Measurements from ENCODE around the gene PRSS27. TPM values are rescaled to one million over a fixed set of nuclear protein-coding genes. Genes with fewer than 3 reads are reported as not detected.

PRSS27 gene
- total and polyA plus RNA-seq, 2 of the 8 experiments (the other 6 are each of a cell fraction or from before 2014, with no cell fraction given) = 1.3 to 7.5 TPM

GRCh38 chr16:2705351-2705750 lies 14.7 kb downstream of the PRSS27 start:
- H3K9me3 ChIP-seq (ENCODE audit: insufficient read depth in 2 of 2, low read depth in 1 of 2, low read length in 1 of 2) = no peaks in the 10 kb centered on the region
- no peak overlapping the region for H2BK20ac ChIP-seq (ENCODE audit: low read length)
- H3K23me2 ChIP-seq (ENCODE audit: low read depth, low read length) = no peaks in the 10 kb centered on the region
- H2BK5ac ChIP-seq (ENCODE audit: low read depth, low read length) = no peak overlapping the region
- no peaks in the 10 kb centered on the region for H3K79me1 ChIP-seq (ENCODE audit: low read depth, low read length)
- no peak overlapping the region for H2AK5ac ChIP-seq (ENCODE audit: low read depth, low read length)
- H3K4me3 ChIP-seq (ENCODE audit: extremely low read depth in 1 of 4, insufficient read depth in 2 of 4, low read depth in 3 of 4, low read length in 4 of 4) = no peak overlapping the region
- H3K36me3 ChIP-seq (ENCODE audit: control insufficient read depth in 2 of 4, insufficient read depth in 4 of 4, low read length in 3 of 4) = peaks cover 4 to 23% (median 14%) of the 10 kb centered on the region in 4 experiments; a peak in 5 of 8 replicates
- no peak overlapping the region for H2BK120ac ChIP-seq (replicated peaks; ENCODE audit: low read depth, low read length)
- FAIRE-seq (no peak), DNase-seq (ENCODE audit: low read depth in 1 of 2, low spot score in 2 of 2) (no peak)
- CTCF ChIA-PET (ENCODE audit: partially characterized antibody) = interaction anchor here (1.4 kb wide), 1 partner anchor 66 kb away, joined by 3 read pairs; no protein-coding TSS in a partner anchor
- no peak overlapping the region for H3K4me2 ChIP-seq (ENCODE audit: insufficient read depth in 1 of 2, low read depth in 2 of 2, low read length in 2 of 2)
- no peaks in the 10 kb centered on the region for H3K4me1 ChIP-seq (replicated peaks in 1 of 4; ENCODE audit: control insufficient read depth in 3 of 4, insufficient read depth in 4 of 4, low read length in 3 of 4)
- no peak overlapping the region for H3K4ac ChIP-seq (replicated peaks; ENCODE audit: insufficient read length, low read depth, low read length)
- H2AFZ ChIP-seq (ENCODE audit: low read length) = no peak overlapping the region
- H2BK12ac ChIP-seq (ENCODE audit: low read depth, low read length) = no peak overlapping the region
- no peak overlapping the region for H3K27ac ChIP-seq (ENCODE audit: low read depth, low read length)
- no peak overlapping the region for H4K5ac ChIP-seq (ENCODE audit: insufficient read length, low read depth, low read length)
- TF ChIP-seq CBX5 (IDR thresholded peaks at IDR 0.05; ENCODE audit: low read depth, low read length) = no peak
- no peak for TF ChIP-seq EP300 (IDR thresholded peaks at IDR 0.05; ENCODE audit: borderline replicate concordance in 1 of 2, low read depth in 2 of 2, low read length in 2 of 2)
- no peak for TF ChIP-seq SP1 (IDR thresholded peaks at IDR 0.05; ENCODE audit: low read depth, low read length)
- TF ChIP-seq BRCA1 (IDR thresholded peaks at IDR 0.05; ENCODE audit: low read depth, low read length) = no peak
- TF ChIP-seq KDM4A (IDR thresholded peaks at IDR 0.05; ENCODE audit: low read depth, low read length, severe bottlenecking) = no peak
- TF ChIP-seq BACH1 (IDR thresholded peaks at IDR 0.05; ENCODE audit: low read length) = no peak
- no peak for TF ChIP-seq SAP30 (IDR thresholded peaks at IDR 0.05; ENCODE audit: insufficient read depth, insufficient replicate concordance, low read length)
- TF ChIP-seq KDM1A (IDR thresholded peaks at IDR 0.05; ENCODE audit: borderline replicate concordance, low read length) = no peak
- TF ChIP-seq KDM5A (IDR thresholded peaks at IDR 0.05; ENCODE audit: low read length) = no peak
- no peak for TF ChIP-seq ATF2 (IDR thresholded peaks at IDR 0.05; ENCODE audit: low read length)
- TF ChIP-seq NRF1 (IDR thresholded peaks at IDR 0.05; ENCODE audit: low read depth, low read length) = no peak
- no peak for TF ChIP-seq CEBPB (IDR thresholded peaks at IDR 0.05; ENCODE audit: low read depth, low read length)
- H2BK15ac ChIP-seq (ENCODE audit: low read length) = no peak overlapping the region
- peaks cover 4 to 20% of the 10 kb centered on the region in 2 experiments for H4K20me1 ChIP-seq (replicated peaks in 1 of 2; ENCODE audit: control insufficient read depth in 1 of 2, insufficient read depth in 2 of 2, low read length in 2 of 2)
- no peak overlapping the region for H3K18ac ChIP-seq (ENCODE audit: extremely low read depth, low read length)
- no peak overlapping the region for H3K14ac ChIP-seq (ENCODE audit: insufficient read length)
- POLR2A ChIA-PET (ENCODE audit: partially characterized antibody) = interaction anchor here (0.6 to 1.0 kb wide), 2 partner anchors 9 to 214 kb away, joined by 3 read pairs; no protein-coding TSS in a partner anchor
- H3K79me2 ChIP-seq (ENCODE audit: control insufficient read depth in 1 of 2, insufficient read depth in 2 of 2, low read length in 2 of 2) = no peaks in the 10 kb centered on the region
- H3K27me3 ChIP-seq (replicated peaks in 1 of 4; ENCODE audit: control insufficient read depth in 3 of 4, extremely low read depth in 1 of 4, insufficient read depth in 3 of 4, low read length in 3 of 4) = no peaks in the 10 kb centered on the region
- no peak overlapping the region for H4K91ac ChIP-seq (replicated peaks; ENCODE audit: insufficient read length, low read length)
- H3K23ac ChIP-seq (ENCODE audit: insufficient read length) = no peak overlapping the region
- no peak overlapping the region; the same call in 1 of the 2 replicates for H4K8ac ChIP-seq (ENCODE audit: extremely low read depth, insufficient read depth, low read length)
- 88% methylated on average over 10 of the region's 10 CpGs; no CpG with 5 or more reads in 1 of the 2 experiments for WGBS, 2 experiments (ENCODE audit: extremely low coverage in 1 of 2, insufficient coverage in 1 of 2, insufficient read length in 1 of 2, insufficient replicate concordance in 2 of 2, low coverage in 1 of 2, low lambda C conversion rate in 2 of 2, missing lambda C conversion rate in 1 of 2)
- H3K9ac ChIP-seq (replicated peaks in 1 of 4; ENCODE audit: extremely low read depth in 1 of 4, low read depth in 3 of 4, low read length in 3 of 4) = no peak overlapping the region
- H3K56ac ChIP-seq (replicated peaks; ENCODE audit: insufficient read length, low read depth, low read length) = no peak overlapping the region
